Measurements from ENCODE around the gene TSPYL4.

- no peak for TF ChIP-seq CTCF (IDR thresholded peaks at IDR 0.05; ENCODE audit: borderline replicate concordance, extremely low read depth, low read length, poor library complexity, severe bottlenecking)
- no peak for TF ChIP-seq EZH2 (IDR thresholded peaks at IDR 0.05; ENCODE audit: borderline replicate concordance, low read depth, low read length, severe bottlenecking)
These were observed 47.2 kb upstream of the TSPYL4 start for GRCh38 chr6:116301104-116301503.

All from DND-41 (cell line).